ENCODE measurements around the gene RAMP3. TPM values are rescaled to one million over a fixed set of nuclear protein-coding genes. Genes with fewer than 3 reads are reported as not detected.

The RAMP3 gene
- total and polyA plus RNA-seq, 2 donors (not counting 1 experiment from before 2014, with no cell fraction given): not detected

DNA sequence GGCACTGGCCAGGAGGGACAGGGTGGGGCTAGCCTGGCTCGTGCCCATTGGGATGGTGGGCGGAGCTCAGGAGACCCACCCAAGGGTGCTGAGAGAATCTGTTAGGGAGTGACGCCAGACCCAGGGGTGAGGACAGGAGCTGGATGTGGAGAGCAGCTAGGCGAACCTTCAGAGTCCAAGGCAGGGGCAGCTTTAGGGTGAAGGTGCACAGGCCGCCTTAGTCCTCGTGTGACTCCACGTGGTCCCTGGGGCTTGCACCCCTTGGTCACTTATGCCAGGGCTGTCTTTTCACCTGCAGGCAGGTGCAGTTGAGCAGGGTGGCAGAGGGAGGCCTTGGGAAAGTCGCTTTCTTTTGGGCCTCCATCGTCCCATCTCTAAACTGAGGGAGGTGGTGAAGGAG lies 4.3 kb downstream of the RAMP3 start:
- Mint-ChIP-seq H3K4me3 (no peak overlapping the region), H3K27ac (no peak overlapping the region), H3K27me3 (peaks cover 36% of the 10 kb centered on the region), H3K9me3 (ENCODE audit: insufficient read depth) (peaks cover 6% of the 10 kb centered on the region), H3K4me1 (peaks cover 14% of the 10 kb centered on the region)
- H3K9ac ChIP-seq (ENCODE audit: low read length): no peak overlapping the region
- H3K9me3 ChIP-seq (ENCODE audit: control extremely low read depth in 1 of 3, control insufficient read depth in 2 of 3, insufficient read depth in 1 of 3, low read length in 2 of 3): peaks cover 0 to 12% (median 4%) of the 10 kb centered on the region in 3 donors
- H4K20me1 ChIP-seq (ENCODE audit: control insufficient read depth, insufficient read depth, low read length, poor library complexity, severe bottlenecking): no peaks in the 10 kb centered on the region
- CTCF ChIA-PET: interaction anchor here (0.7 kb wide), 1 partner anchor 99 kb away, joined by 3 read pairs; no protein-coding TSS in a partner anchor
- no peaks in the 10 kb centered on the region for H3K79me2 ChIP-seq (ENCODE audit: control insufficient read depth, insufficient read depth, low read length)
- TF ChIP-seq, protein P1, sequence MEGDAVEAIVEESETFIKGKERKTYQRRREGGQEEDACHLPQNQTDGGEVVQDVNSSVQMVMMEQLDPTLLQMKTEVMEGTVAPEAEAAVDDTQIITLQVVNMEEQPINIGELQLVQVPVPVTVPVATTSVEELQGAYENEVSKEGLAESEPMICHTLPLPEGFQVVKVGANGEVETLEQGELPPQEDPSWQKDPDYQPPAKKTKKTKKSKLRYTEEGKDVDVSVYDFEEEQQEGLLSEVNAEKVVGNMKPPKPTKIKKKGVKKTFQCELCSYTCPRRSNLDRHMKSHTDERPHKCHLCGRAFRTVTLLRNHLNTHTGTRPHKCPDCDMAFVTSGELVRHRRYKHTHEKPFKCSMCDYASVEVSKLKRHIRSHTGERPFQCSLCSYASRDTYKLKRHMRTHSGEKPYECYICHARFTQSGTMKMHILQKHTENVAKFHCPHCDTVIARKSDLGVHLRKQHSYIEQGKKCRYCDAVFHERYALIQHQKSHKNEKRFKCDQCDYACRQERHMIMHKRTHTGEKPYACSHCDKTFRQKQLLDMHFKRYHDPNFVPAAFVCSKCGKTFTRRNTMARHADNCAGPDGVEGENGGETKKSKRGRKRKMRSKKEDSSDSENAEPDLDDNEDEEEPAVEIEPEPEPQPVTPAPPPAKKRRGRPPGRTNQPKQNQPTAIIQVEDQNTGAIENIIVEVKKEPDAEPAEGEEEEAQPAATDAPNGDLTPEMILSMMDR (IDR thresholded peaks at IDR 0.05): no peak
- no peak for TF ChIP-seq EZH2 (IDR thresholded peaks at IDR 0.05; ENCODE audit: borderline replicate concordance, insufficient read depth, low read depth, low read length, poor library complexity, severe bottlenecking)
- H3K27ac ChIP-seq (ENCODE audit: low read length in 2 of 2): no peak overlapping the region
- no peak overlapping the region for H2AFZ ChIP-seq (ENCODE audit: insufficient read depth, low read depth, low read length, poor library complexity, severe bottlenecking)
- 93% methylated on average over 9 of the region's 9 CpGs for WGBS (ENCODE audit: insufficient coverage)
- H3K4me3 ChIP-seq (ENCODE audit: control extremely low read depth in 1 of 5, extremely low read depth in 1 of 5, insufficient read depth in 1 of 5, low read depth in 2 of 5, low read length in 4 of 5): no peak overlapping the region
- DNase-seq: no peak
- no peaks in the 10 kb centered on the region for H3K36me3 ChIP-seq (replicated peaks in 1 of 2; ENCODE audit: control extremely low read depth in 1 of 2, control insufficient read depth in 1 of 2, extremely low read depth in 1 of 2, insufficient read depth in 2 of 2, low read length in 1 of 2)
- no peak overlapping the region for H3K4me2 ChIP-seq (replicated peaks; ENCODE audit: low read depth, low read length, poor library complexity, severe bottlenecking)
- intact Hi-C loops (cut with micrococcal nuclease): no loop called here
- POLR2A ChIA-PET: no interaction called here
- peaks cover 0 to 30% (median 9%) of the 10 kb centered on the region in 4 experiments for H3K27me3 ChIP-seq (replicated peaks in 1 of 4; ENCODE audit: control extremely low read depth in 1 of 4, control insufficient read depth in 3 of 4, insufficient read depth in 4 of 4, low read length in 3 of 4)
- peaks cover 10 to 11% of the 10 kb centered on the region in 2 donors for H3K4me1 ChIP-seq (ENCODE audit: control insufficient read depth in 2 of 2, insufficient read depth in 2 of 2, low read length in 2 of 2)
- ATAC-seq (ENCODE audit: low read depth): no peak

DNA sequence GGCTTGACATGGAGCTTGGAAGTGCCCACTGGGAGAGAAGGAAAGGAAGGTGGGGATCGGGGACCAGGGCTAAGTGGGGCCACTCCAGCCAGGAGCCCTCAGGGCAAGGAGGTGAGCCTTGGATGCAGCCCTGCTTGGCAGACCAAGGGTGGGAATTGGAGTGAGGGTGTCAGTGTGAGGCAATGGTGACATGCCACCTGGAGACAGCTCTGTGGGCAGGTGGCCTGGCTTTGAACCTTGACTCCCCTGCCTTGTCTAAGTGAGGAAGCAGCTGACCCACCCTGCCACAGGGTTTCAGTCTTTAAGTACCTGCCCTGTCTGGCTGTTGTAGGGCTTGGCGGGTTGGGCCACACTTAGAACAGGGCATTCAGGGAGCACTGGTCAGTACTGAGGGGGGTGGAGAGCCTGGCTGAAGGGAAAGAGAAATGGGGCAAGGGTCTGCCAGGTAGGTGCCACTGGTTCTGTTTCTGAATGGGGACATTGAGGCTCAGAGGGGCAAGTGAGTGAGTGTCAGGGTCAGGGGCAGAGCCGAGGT lies 4.8 kb downstream of the RAMP3 start:
- 100% methylated on average over 3 of the region's 3 CpGs for WGBS (ENCODE audit: insufficient coverage)

More for the DNA sequence above, 4.8 kb downstream of the RAMP3 start:
- Histone ChIP-seq H3K27me3 (replicated peaks in 1 of 4; ENCODE audit: control extremely low read depth in 1 of 4, control insufficient read depth in 3 of 4, insufficient read depth in 4 of 4, low read length in 3 of 4) (peaks cover 0 to 27% (median 7%) of the 10 kb centered on the region in 4 experiments), H3K4me3 (ENCODE audit: control extremely low read depth in 1 of 5, extremely low read depth in 1 of 5, insufficient read depth in 1 of 5, low read depth in 2 of 5, low read length in 4 of 5) (no peak overlapping the region), H3K36me3 (replicated peaks in 1 of 2; ENCODE audit: control extremely low read depth in 1 of 2, control insufficient read depth in 1 of 2, extremely low read depth in 1 of 2, insufficient read depth in 2 of 2, low read length in 1 of 2) (no peaks in the 10 kb centered on the region), H3K4me2 (replicated peaks; ENCODE audit: low read depth, low read length, poor library complexity, severe bottlenecking) (no peak overlapping the region), H3K9ac (ENCODE audit: low read length) (no peak overlapping the region), H4K20me1 (ENCODE audit: control insufficient read depth, insufficient read depth, low read length, poor library complexity, severe bottlenecking) (no peaks in the 10 kb centered on the region), H3K79me2 (ENCODE audit: control insufficient read depth, insufficient read depth, low read length) (no peaks in the 10 kb centered on the region), H3K4me1 (ENCODE audit: control insufficient read depth in 2 of 2, insufficient read depth in 2 of 2, low read length in 2 of 2) (peaks cover 4 to 6% of the 10 kb centered on the region in 2 donors), H2AFZ (ENCODE audit: insufficient read depth, low read depth, low read length, poor library complexity, severe bottlenecking) (no peak overlapping the region), H3K9me3 (ENCODE audit: control extremely low read depth in 1 of 3, control insufficient read depth in 2 of 3, insufficient read depth in 1 of 3, low read length in 2 of 3) (peaks cover 0 to 12% (median 4%) of the 10 kb centered on the region in 3 donors), H3K27ac (ENCODE audit: low read length in 2 of 2) (no peak overlapping the region)
- TF ChIP-seq, protein P1 (IDR thresholded peaks at IDR 0.05): no peak
- TF ChIP-seq EZH2 (IDR thresholded peaks at IDR 0.05; ENCODE audit: borderline replicate concordance, insufficient read depth, low read depth, low read length, poor library complexity, severe bottlenecking): no peak
- no peak overlapping the region for H3K27ac Mint-ChIP-seq
- peaks cover 35% of the 10 kb centered on the region for H3K27me3 Mint-ChIP-seq
- DNase-seq: no peak
- intact Hi-C loops (cut with micrococcal nuclease): no loop called here
- H3K4me3 Mint-ChIP-seq: no peak overlapping the region
- peaks cover 10% of the 10 kb centered on the region for H3K4me1 Mint-ChIP-seq
- CTCF ChIA-PET: interaction anchor here (0.7 kb wide), 1 partner anchor 98 kb away, joined by 3 read pairs; no protein-coding TSS in a partner anchor
- ATAC-seq (ENCODE audit: low read depth): no peak
- POLR2A ChIA-PET: no interaction called here
- H3K9me3 Mint-ChIP-seq (ENCODE audit: insufficient read depth): peaks cover 6% of the 10 kb centered on the region

Data from B cell (primary cell).